Ectodermal cell (in vitro differentiated cells): ENCODE results near the gene PRSS38.
A peak's percentile ranks its signal among the peaks of the same experiment; 100 is the strongest.

Experiments
- H3K27ac ChIP-seq: 2 replicates; pipeline ENCODE4 v1.7.0; 2013; ENCODE audit warnings: mild to moderate bottlenecking, low read depth, low read length; ENCODE audit not compliant: insufficient read depth, poor library complexity, severe bottlenecking
- H3K27me3 ChIP-seq: 2 replicates; pipeline ENCODE4 v1.7.0; 2013; ENCODE audit warnings: mild to moderate bottlenecking, low read length; ENCODE audit not compliant: insufficient read depth, control insufficient read depth, poor library complexity, severe bottlenecking
- H3K36me3 ChIP-seq: one replicate; pipeline ENCODE4 v1.7.0; 2013; ENCODE audit warnings: low read length; ENCODE audit not compliant: control insufficient read depth, insufficient read depth
- H3K4me1 ChIP-seq: one replicate; pipeline ENCODE4 v1.7.0; 2013; ENCODE audit warnings: low read length; ENCODE audit not compliant: control insufficient read depth, insufficient read depth
- H3K4me3 ChIP-seq: 2 replicates; pipeline ENCODE4 v1.7.0; 2013; ENCODE audit warnings: low read depth, low read length, control low read depth; ENCODE audit not compliant: insufficient read depth
- H3K9me3 ChIP-seq: 2 replicates; pipeline ENCODE4 v1.7.0; 2013; ENCODE audit warnings: mild to moderate bottlenecking, low read length, moderate library complexity; ENCODE audit not compliant: control insufficient read depth
- WGBS, 2 experiments: methylation state at CpG; one replicate each; pipeline ENCODE4 v1.1.7; 2013; ENCODE audit warnings: missing lambda C conversion rate in 2 of 2; 5-methylcytosine and 5-hydroxymethylcytosine counted together

Gene PRSS38

GRCh38 chr1:227771326-227771725, 44.1 kb upstream of the PRSS38 start:
- H3K27me3 ChIP-seq, result no peaks in the 10 kb centered on the region
- H3K27ac ChIP-seq, result no peak overlapping the region
- WGBS, 2 experiments, result 98 to 99% methylated on average over 4 to 5 of the region's 8 CpGs
- H3K36me3 ChIP-seq, result peaks cover 26% of the 10 kb centered on the region
- no peaks in the 10 kb centered on the region for H3K4me1 ChIP-seq
- no peak overlapping the region for H3K4me3 ChIP-seq
- H3K9me3 ChIP-seq, result no peaks in the 10 kb centered on the region

- H3K27ac ChIP-seq, result no peak overlapping the region
- 94% methylated on average over 6 to 7 of the region's 7 CpGs for WGBS, 2 experiments
- no peaks in the 10 kb centered on the region for H3K9me3 ChIP-seq
- H3K4me3 ChIP-seq, result no peak overlapping the region
- H3K27me3 ChIP-seq, result no peaks in the 10 kb centered on the region
- H3K36me3 ChIP-seq, result peaks cover 24% of the 10 kb centered on the region
- H3K4me1 ChIP-seq, result no peaks in the 10 kb centered on the region
Measured at GRCh38 chr1:227771771-227772170, 43.7 kb upstream of the PRSS38 start.

- Histone ChIP-seq H3K4me3 (no peak overlapping the region), H3K27ac (no peak overlapping the region), H3K9me3 (no peaks in the 10 kb centered on the region), H3K4me1 (no peaks in the 10 kb centered on the region), H3K27me3 (no peaks in the 10 kb centered on the region), H3K36me3 (peaks cover 8% of the 10 kb centered on the region)
- WGBS, 2 experiments, result 91 to 96% methylated on average over 15 of the region's 15 CpGs
Measured at GRCh38 chr1:227773558-227773957, 41.9 kb upstream of the PRSS38 start.

DNA sequence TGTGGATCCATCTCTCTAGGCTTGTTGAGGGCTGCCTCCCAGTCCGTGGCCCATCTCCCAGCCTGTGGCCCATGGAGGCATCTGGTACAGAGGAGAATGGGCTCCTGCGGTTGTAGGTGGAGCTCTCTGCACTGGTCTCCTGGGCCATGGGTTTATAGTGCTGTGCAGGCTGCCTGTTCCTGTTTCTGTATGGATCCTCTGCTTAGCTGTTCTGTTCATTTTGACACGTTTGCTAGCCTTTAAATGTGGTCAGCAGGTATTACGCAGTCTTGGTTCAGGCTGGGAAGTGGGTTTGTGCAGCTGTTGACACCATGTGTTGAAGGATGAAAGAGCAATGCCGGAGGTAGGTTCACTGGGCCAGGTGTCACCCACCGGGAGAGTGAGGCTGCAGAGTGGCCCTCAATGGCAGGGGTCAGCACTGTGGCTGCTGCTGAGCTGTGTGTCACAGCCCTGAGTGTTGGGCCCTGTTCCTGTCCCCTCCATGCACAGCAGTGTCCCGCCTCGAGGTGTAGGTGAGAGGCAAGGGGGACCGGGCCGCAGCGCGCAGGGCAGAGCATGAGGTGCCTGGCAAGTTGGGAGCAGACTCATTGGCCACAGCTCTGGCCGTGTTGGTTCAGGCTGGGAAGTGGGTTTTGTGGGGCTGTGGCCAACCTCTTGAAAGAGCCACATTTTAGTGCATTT, 41.3 kb upstream of the PRSS38 start:
- H3K27ac ChIP-seq, result no peak overlapping the region
- no peak overlapping the region for H3K4me3 ChIP-seq
- peaks cover 8% of the 10 kb centered on the region for H3K36me3 ChIP-seq
- H3K4me1 ChIP-seq, result no peaks in the 10 kb centered on the region
- no peaks in the 10 kb centered on the region for H3K27me3 ChIP-seq
- H3K9me3 ChIP-seq, result no peaks in the 10 kb centered on the region
- 90 to 91% methylated on average over 13 of the region's 13 CpGs for WGBS, 2 experiments

- Histone ChIP-seq H3K27ac (no peak overlapping the region), H3K36me3 (peaks cover 8% of the 10 kb centered on the region), H3K27me3 (no peaks in the 10 kb centered on the region), H3K4me1 (no peaks in the 10 kb centered on the region), H3K4me3 (no peak overlapping the region), H3K9me3 (no peaks in the 10 kb centered on the region)
- WGBS, 2 experiments, result 93 to 94% methylated on average over 42 of the region's 42 CpGs
Measured at GRCh38 chr1:227774821-227775661, 40.4 kb upstream of the PRSS38 start.

DNA sequence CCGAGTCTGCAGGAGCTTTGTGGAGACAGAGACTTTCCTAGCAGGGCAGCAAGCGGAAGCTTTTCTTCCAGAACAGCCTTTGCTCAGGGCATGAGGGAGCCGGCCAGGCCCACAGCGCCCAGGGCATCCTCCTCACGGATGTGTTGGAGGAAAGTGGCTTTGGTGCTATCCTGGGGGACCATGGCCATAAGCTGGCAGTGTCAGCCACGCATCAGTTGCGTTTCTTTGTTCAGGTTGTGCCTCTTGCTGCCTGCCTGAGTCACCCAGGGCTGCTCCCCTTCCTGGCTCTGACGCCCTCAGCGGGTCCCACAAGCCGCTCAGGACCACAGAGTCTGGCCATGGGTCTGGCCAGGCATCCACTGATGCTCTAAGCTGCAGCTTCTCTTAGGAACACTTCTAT, 39.6 kb upstream of the PRSS38 start:
- Histone ChIP-seq H3K4me3 (no peak overlapping the region), H3K36me3 (peaks cover 5% of the 10 kb centered on the region), H3K4me1 (no peaks in the 10 kb centered on the region), H3K27ac (peak overlapping the region; percentile 55), H3K9me3 (no peaks in the 10 kb centered on the region), H3K27me3 (no peaks in the 10 kb centered on the region)
- WGBS, 2 experiments, result 95% methylated on average over 10 of the region's 10 CpGs

GRCh38 chr1:227776331-227776771, 39.1 kb upstream of the PRSS38 start:
- Histone ChIP-seq H3K27ac (peak overlapping the region; percentile 55), H3K9me3 (no peaks in the 10 kb centered on the region), H3K4me3 (no peak overlapping the region), H3K36me3 (peaks cover 5% of the 10 kb centered on the region), H3K27me3 (no peaks in the 10 kb centered on the region), H3K4me1 (no peaks in the 10 kb centered on the region)
- WGBS, 2 experiments, result 93% methylated on average over 7 of the region's 7 CpGs

DNA sequence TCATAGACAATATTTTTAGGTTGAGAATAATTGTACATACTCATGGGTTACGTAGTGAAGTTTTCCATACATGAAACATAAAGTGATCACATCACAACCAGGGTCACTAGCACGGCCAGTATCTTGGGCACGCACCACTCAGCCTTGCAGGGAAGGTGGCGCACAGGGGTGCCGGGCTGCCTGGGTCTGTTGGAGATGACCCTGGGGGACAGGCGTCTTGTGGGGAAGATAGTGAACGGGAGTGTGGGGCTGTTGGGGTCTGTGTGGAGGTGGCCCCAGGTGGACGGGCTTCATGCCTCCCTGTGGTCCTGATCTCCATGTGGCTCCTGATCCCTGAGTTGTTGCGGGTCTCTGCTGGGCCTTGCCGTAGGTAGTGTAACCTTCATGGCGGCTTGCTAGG, 38.3 kb upstream of the PRSS38 start:
- H3K27me3 ChIP-seq, result no peaks in the 10 kb centered on the region
- H3K4me1 ChIP-seq, result no peaks in the 10 kb centered on the region
- H3K4me3 ChIP-seq, result no peak overlapping the region
- H3K36me3 ChIP-seq, result peaks cover 5% of the 10 kb centered on the region
- peak overlapping the region; percentile 44 for H3K27ac ChIP-seq
- no peaks in the 10 kb centered on the region for H3K9me3 ChIP-seq
- WGBS, 2 experiments, result 96% methylated on average over 11 of the region's 11 CpGs

DNA sequence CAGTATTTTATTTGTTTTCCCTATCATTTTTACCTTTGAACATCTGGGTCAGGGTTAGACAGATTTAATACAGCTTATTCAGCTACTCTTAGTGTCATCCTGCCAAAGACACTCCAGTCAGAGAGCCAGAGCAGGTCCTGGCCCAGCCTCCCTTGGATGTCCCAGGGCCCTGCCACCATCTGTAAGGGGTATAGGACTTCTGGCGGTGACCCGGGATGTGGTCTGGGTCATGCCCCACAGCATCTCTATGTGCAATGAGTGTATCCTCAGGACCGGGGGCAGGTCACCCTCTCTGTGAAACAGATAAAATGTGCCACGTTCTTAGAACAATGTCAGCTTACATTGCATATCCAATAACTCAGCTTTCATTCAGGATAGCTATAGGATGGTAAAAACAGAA, 37.8 kb upstream of the PRSS38 start:
- no peak overlapping the region for H3K27ac ChIP-seq
- no peaks in the 10 kb centered on the region for H3K9me3 ChIP-seq
- H3K27me3 ChIP-seq, result no peaks in the 10 kb centered on the region
- no peaks in the 10 kb centered on the region for H3K4me1 ChIP-seq
- WGBS, 2 experiments, result 93 to 96% methylated on average over 4 of the region's 4 CpGs
- H3K4me3 ChIP-seq, result no peak overlapping the region
- H3K36me3 ChIP-seq, result peaks cover 5% of the 10 kb centered on the region

DNA sequence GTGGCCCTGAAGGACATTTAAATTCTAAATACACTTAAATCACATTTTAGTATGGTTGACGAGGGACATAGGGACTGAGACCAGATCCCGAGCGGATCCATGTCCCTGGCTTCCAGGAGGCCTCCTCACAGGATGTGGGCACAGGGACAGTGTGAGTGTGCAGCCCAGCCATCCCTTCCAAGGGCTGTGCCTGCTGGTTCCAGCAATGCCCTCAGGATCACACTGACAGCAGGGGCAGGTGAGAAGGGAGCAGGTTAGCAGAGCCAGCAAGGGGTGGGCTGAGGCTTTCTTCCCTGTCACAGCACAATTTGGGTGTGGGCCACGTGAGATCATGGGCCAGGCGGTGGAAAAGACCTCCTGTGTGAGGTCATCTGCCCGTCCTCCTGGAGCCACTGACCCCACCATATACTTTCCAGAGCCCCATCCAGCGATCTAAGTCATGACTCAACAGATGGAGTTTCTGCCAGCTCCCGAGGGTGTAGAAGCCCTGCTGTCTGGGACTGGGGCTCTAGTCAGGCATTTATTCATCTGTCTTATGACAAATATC, 37.0 kb upstream of the PRSS38 start:
- Histone ChIP-seq H3K36me3 (peaks cover 5% of the 10 kb centered on the region), H3K9me3 (no peaks in the 10 kb centered on the region), H3K4me1 (no peaks in the 10 kb centered on the region), H3K27me3 (no peaks in the 10 kb centered on the region), H3K27ac (no peak overlapping the region), H3K4me3 (no peak overlapping the region)
- 91 to 94% methylated on average over 8 of the region's 8 CpGs for WGBS, 2 experiments
